ENCODE measurements around the gene TNFSF11. TPM values are rescaled to one million over a fixed set of nuclear protein-coding genes. Genes with fewer than 3 reads are reported as not detected.

Gene TNFSF11
- total and polyA plus RNA-seq, 2 of the 4 experiments (the other 2 are of a cell fraction): not detected

DNA sequence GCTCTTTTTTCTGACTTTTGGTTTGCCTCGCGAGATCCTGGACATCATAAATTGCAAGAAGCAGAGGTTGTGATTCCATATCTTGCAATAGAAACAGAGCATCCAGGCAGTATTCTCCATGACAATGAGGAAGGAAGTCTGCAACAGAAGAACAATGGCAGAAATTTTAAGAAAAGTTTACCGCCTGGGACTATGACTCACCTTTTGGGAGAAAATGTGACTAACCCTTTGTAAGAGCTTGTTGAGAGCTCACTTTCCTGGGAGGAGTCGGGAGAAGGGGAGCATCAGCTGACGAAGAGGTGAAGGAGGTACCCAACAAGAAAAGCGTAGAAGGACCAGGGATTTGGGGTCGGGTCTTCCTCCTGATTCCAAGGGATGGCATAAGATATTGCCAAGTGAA is 34.3 kb upstream of the TNFSF11 start:
- intact Hi-C loops (cut with micrococcal nuclease): no loop called here
- Histone ChIP-seq H3K9me1 (ENCODE audit: insufficient read depth, low read length) (no peaks in the 10 kb centered on the region), H3K4me2 (ENCODE audit: low read depth, low read length) (no peak overlapping the region), H3K18ac (ENCODE audit: low read depth, low read length) (no peak overlapping the region), H3K4me1 (ENCODE audit: control insufficient read depth, insufficient read depth, low read length) (no peaks in the 10 kb centered on the region), H3K14ac (replicated peaks; ENCODE audit: low read depth, low read length) (no peak overlapping the region), H3K9me3 (ENCODE audit: control insufficient read depth, insufficient read depth, low read length) (no peaks in the 10 kb centered on the region), H4K20me1 (ENCODE audit: insufficient read depth, low read length) (no peaks in the 10 kb centered on the region), H3K9ac (ENCODE audit: low read depth, low read length) (no peak overlapping the region), H3K4me3 (ENCODE audit: insufficient read depth, low read depth, low read length) (no peak overlapping the region), H2AK9ac (replicated peaks; ENCODE audit: low read depth, low read length, poor library complexity) (no peak overlapping the region), H2BK120ac (ENCODE audit: low read depth, low read length) (no peak overlapping the region), H2BK5ac (ENCODE audit: low read depth, low read length, poor library complexity, severe bottlenecking) (no peak overlapping the region), H3K27ac (ENCODE audit: insufficient read depth, low read length) (no peak overlapping the region), H4K91ac (ENCODE audit: insufficient read depth, low read depth, low read length) (no peak overlapping the region), H2BK15ac (ENCODE audit: low read depth, low read length) (no peak overlapping the region), H2AFZ (replicated peaks; ENCODE audit: low read length, poor library complexity) (no peak overlapping the region), H4K5ac (ENCODE audit: low read depth, low read length) (no peak overlapping the region), H3K36me3 (ENCODE audit: control insufficient read depth, insufficient read depth, low read length) (no peaks in the 10 kb centered on the region), H3K79me1 (ENCODE audit: low read depth in 1 of 2, low read length in 2 of 2) (no peaks in the 10 kb centered on the region), H2BK20ac (ENCODE audit: low read depth, low read length) (no peak overlapping the region), H3K56ac (ENCODE audit: extremely low read depth, insufficient read depth, low read length) (no peak overlapping the region), H3K23ac (ENCODE audit: low read depth, low read length) (no peak overlapping the region), H3K4ac (ENCODE audit: low read depth, low read length) (no peak overlapping the region), H4K8ac (ENCODE audit: low read depth in 2 of 2, low read length in 2 of 2) (no peak overlapping the region), H2AK5ac (ENCODE audit: low read depth, low read length) (no peak overlapping the region), H3K27me3 (ENCODE audit: control insufficient read depth, insufficient read depth, low read length) (peaks cover 6% of the 10 kb centered on the region)
- ATAC-seq (ENCODE audit: low read depth): no peak
- ChIA-PET POLR2A (ENCODE audit: unreplicated experiment) (no interaction called here), CTCF (no interaction called here)
- no CpG with 5 or more reads among the region's 7 CpGs for WGBS, 2 experiments (ENCODE audit: extremely low coverage in 2 of 2, insufficient read length in 1 of 2)
- TF ChIP-seq MAZ (IDR thresholded peaks at IDR 0.05; ENCODE audit: borderline replicate concordance, low read depth, low read length): no peak
- no peak for TF ChIP-seq POLR2A (IDR thresholded peaks at IDR 0.05; ENCODE audit: low read depth, low read length)
- no peak for TF ChIP-seq BHLHE40 (IDR thresholded peaks at IDR 0.05; ENCODE audit: low read depth, low read length)
- TF ChIP-seq CEBPB (IDR thresholded peaks at IDR 0.05; ENCODE audit: low read depth, low read length): no peak
- TF ChIP-seq, protein P1, sequence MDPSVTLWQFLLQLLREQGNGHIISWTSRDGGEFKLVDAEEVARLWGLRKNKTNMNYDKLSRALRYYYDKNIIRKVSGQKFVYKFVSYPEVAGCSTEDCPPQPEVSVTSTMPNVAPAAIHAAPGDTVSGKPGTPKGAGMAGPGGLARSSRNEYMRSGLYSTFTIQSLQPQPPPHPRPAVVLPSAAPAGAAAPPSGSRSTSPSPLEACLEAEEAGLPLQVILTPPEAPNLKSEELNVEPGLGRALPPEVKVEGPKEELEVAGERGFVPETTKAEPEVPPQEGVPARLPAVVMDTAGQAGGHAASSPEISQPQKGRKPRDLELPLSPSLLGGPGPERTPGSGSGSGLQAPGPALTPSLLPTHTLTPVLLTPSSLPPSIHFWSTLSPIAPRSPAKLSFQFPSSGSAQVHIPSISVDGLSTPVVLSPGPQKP (IDR thresholded peaks at IDR 0.05; ENCODE audit: borderline replicate concordance, low read depth, low read length): no peak
- no peak for TF ChIP-seq FOS (IDR thresholded peaks at IDR 0.05; ENCODE audit: low read depth, low read length)
- TF ChIP-seq RCOR1 (IDR thresholded peaks at IDR 0.05; ENCODE audit: insufficient replicate concordance, low read length): no peak
- no peak for TF ChIP-seq MXI1 (IDR thresholded peaks at IDR 0.05; ENCODE audit: borderline replicate concordance, low read depth, low read length)
- no peak for TF ChIP-seq NFE2L2 (IDR thresholded peaks at IDR 0.05; ENCODE audit: low read depth, low read length)
- TF ChIP-seq SMC3 (IDR thresholded peaks at IDR 0.05; ENCODE audit: low read depth, low read length): no peak
- TF ChIP-seq, protein P2, sequence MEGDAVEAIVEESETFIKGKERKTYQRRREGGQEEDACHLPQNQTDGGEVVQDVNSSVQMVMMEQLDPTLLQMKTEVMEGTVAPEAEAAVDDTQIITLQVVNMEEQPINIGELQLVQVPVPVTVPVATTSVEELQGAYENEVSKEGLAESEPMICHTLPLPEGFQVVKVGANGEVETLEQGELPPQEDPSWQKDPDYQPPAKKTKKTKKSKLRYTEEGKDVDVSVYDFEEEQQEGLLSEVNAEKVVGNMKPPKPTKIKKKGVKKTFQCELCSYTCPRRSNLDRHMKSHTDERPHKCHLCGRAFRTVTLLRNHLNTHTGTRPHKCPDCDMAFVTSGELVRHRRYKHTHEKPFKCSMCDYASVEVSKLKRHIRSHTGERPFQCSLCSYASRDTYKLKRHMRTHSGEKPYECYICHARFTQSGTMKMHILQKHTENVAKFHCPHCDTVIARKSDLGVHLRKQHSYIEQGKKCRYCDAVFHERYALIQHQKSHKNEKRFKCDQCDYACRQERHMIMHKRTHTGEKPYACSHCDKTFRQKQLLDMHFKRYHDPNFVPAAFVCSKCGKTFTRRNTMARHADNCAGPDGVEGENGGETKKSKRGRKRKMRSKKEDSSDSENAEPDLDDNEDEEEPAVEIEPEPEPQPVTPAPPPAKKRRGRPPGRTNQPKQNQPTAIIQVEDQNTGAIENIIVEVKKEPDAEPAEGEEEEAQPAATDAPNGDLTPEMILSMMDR (conservative IDR thresholded peaks at IDR 0.05; ENCODE audit: low read depth, low read length): no peak
- no peak for TF ChIP-seq RAD21 (IDR thresholded peaks at IDR 0.05; ENCODE audit: low read length)
- no peak for TF ChIP-seq CHD1 (IDR thresholded peaks at IDR 0.05; ENCODE audit: low read depth, low read length)
- TF ChIP-seq MAFK (IDR thresholded peaks at IDR 0.05; ENCODE audit: low read depth, low read length): no peak
- TF ChIP-seq RFX5 (IDR thresholded peaks at IDR 0.05; ENCODE audit: low read depth, low read length): no peak
- no peak for DNase-seq
- dilution Hi-C loops (cut with HindIII; ENCODE audit: low sequenced_read_pairs, unreplicated experiment): no loop called here
- in situ Hi-C loops (cut with MboI; ENCODE audit: low sequenced_read_pairs): no loop called here
- BruUV-seq (replicated peaks): no TSS peak

Data from IMR-90 (cell line).